Osteoblast (primary cell): Measurements from ENCODE around the gene ACACA. TPM values are rescaled to one million over a fixed set of nuclear protein-coding genes. Genes with fewer than 3 reads are reported as not detected.

ENCODE experiments used
- DNase-seq: peaks from one replicate; pipeline ENCODE4 v3.0.0; 2011; ENCODE audit warnings: low spot score, mixed read lengths; ENCODE audit not compliant: insufficient read length; ENCODE audit errors: missing footprints
- H2AFZ ChIP-seq: 2 replicates; pipeline ENCODE4 v1.6.0; 2011; ENCODE audit warnings: mild to moderate bottlenecking, low read length
- H3K27ac ChIP-seq: 2 replicates; pipeline ENCODE4 v1.5.1; 2011; ENCODE audit warnings: mild to moderate bottlenecking, low read depth, low read length, moderate library complexity
- H3K27me3 ChIP-seq: 2 replicates; pipeline ENCODE4 v1.6.0; 2012; ENCODE audit warnings: mild to moderate bottlenecking, control low read depth, inconsistent platforms, low read length, moderate library complexity; ENCODE audit not compliant: insufficient read depth
- H3K36me3 ChIP-seq: 2 replicates; pipeline ENCODE4 v1.5.1; 2011; ENCODE audit warnings: mild to moderate bottlenecking, low read length, control low read depth, moderate library complexity; ENCODE audit not compliant: insufficient read depth
- H3K4me1 ChIP-seq: 2 replicates; pipeline ENCODE4 v1.5.1; 2011; ENCODE audit warnings: mild to moderate bottlenecking, low read length, control low read depth, moderate library complexity; ENCODE audit not compliant: insufficient read depth
- H3K4me2 ChIP-seq: 2 replicates; pipeline ENCODE4 v1.6.0; 2011; ENCODE audit warnings: mild to moderate bottlenecking, low read length; ENCODE audit not compliant: insufficient read depth
- H3K4me3 ChIP-seq: fragments of 200-600 bp; sonication (generic); 3 replicates; pipeline ENCODE4 v1.5.1; 2012; ENCODE audit warnings: mild to moderate bottlenecking, low read length, inconsistent platforms; ENCODE audit not compliant: insufficient read depth
- H3K79me2 ChIP-seq: 2 replicates; pipeline ENCODE4 v1.6.0; 2012; ENCODE audit warnings: mild to moderate bottlenecking, low read length, control low read depth, inconsistent platforms; ENCODE audit not compliant: insufficient read depth
- H3K9me3 ChIP-seq: 2 replicates; pipeline ENCODE4 v1.5.1; 2011; ENCODE audit warnings: low read depth, low read length, control low read depth
- H4K20me1 ChIP-seq: 2 replicates; pipeline ENCODE4 v1.6.0; 2012; ENCODE audit warnings: mild to moderate bottlenecking, low read length, control low read depth; ENCODE audit not compliant: insufficient read depth
- CTCF ChIP-seq: IDR thresholded peaks from 2 replicates; pipeline ENCODE4 v1.5.1; 2011; ENCODE audit warnings: mild to moderate bottlenecking, low read depth, low read length, moderate library complexity; ENCODE audit errors: extremely low read depth
- total RNA-seq: library from RNA; depleted of rRNA; stranded (reverse); fragments of >200 nt; gene quantifications from 2 replicates; pipeline ENCODE4 v1.2.3, GENCODE V29; 2012

Gene ACACA
- total RNA-seq, 1 donor, result 78.9 TPM

GRCh38 chr17:37197336-37197735 lies 209.3 kb downstream of the ACACA start:
- no peaks in the 10 kb centered on the region for H3K4me1 ChIP-seq
- DNase-seq, result no peak
- no peak for TF ChIP-seq CTCF

GRCh38 chr17:37194208-37194607 lies 212.4 kb downstream of the ACACA start:
- DNase-seq, result no peak
- no peak for TF ChIP-seq CTCF
- no peaks in the 10 kb centered on the region for H3K79me2 ChIP-seq

More at GRCh38 chr17:37197336-37197735, 209.3 kb downstream of the ACACA start:
- Histone ChIP-seq H3K4me3 (no peak overlapping the region), H3K27ac (no peak overlapping the region), H2AFZ (no peak overlapping the region), H3K36me3 (peaks cover 3% of the 10 kb centered on the region), H3K9me3 (no peaks in the 10 kb centered on the region), H3K79me2 (no peaks in the 10 kb centered on the region), H4K20me1 (no peaks in the 10 kb centered on the region), H3K27me3 (no peaks in the 10 kb centered on the region), H3K4me2 (no peak overlapping the region)

GRCh38 chr17:37191219-37191618 lies 215.4 kb downstream of the ACACA start:
- Histone ChIP-seq H3K36me3 (peaks cover 11% of the 10 kb centered on the region), H3K4me3 (no peak overlapping the region), H3K27ac (no peak overlapping the region), H3K79me2 (no peaks in the 10 kb centered on the region), H2AFZ (no peak overlapping the region), H3K27me3 (no peaks in the 10 kb centered on the region), H3K9me3 (no peaks in the 10 kb centered on the region), H3K4me2 (no peak overlapping the region), H4K20me1 (peaks cover 3% of the 10 kb centered on the region), H3K4me1 (peaks cover 17% of the 10 kb centered on the region)
- no peak for DNase-seq
- TF ChIP-seq CTCF, result no peak

More at GRCh38 chr17:37194208-37194607, 212.4 kb downstream of the ACACA start:
- Histone ChIP-seq H3K36me3 (peaks cover 9% of the 10 kb centered on the region), H3K4me2 (no peak overlapping the region), H3K9me3 (no peaks in the 10 kb centered on the region), H3K27ac (no peak overlapping the region), H3K4me3 (no peak overlapping the region), H3K27me3 (no peaks in the 10 kb centered on the region), H3K4me1 (peaks cover 9% of the 10 kb centered on the region), H4K20me1 (peaks cover 3% of the 10 kb centered on the region), H2AFZ (no peak overlapping the region)

GRCh38 chr17:37190493-37190892 lies 216.1 kb downstream of the ACACA start:
- Histone ChIP-seq H3K36me3 (peaks cover 11% of the 10 kb centered on the region), H3K27me3 (no peaks in the 10 kb centered on the region), H3K4me2 (no peak overlapping the region), H3K79me2 (no peaks in the 10 kb centered on the region), H3K4me3 (no peak overlapping the region), H4K20me1 (peaks cover 3% of the 10 kb centered on the region), H2AFZ (no peak overlapping the region), H3K9me3 (no peaks in the 10 kb centered on the region), H3K27ac (no peak overlapping the region), H3K4me1 (peaks cover 17% of the 10 kb centered on the region)
- no peak for TF ChIP-seq CTCF
- no peak for DNase-seq
